ENCODE results near the gene DGKD.

DGKD gene

GRCh38 chr2:233429175-233429897, 75.0 kb downstream of the DGKD start:
- no peak for DNase-seq (ENCODE audit: low read depth in 2 of 2)

GRCh38 chr2:233430081-233430480, 75.8 kb downstream of the DGKD start:
- no peak for DNase-seq (ENCODE audit: low read depth in 2 of 2)

- DNase-seq (ENCODE audit: low read depth in 2 of 2) = no peak
These were observed 76.4 kb downstream of the DGKD start for GRCh38 chr2:233430651-233431050.

- no peak for DNase-seq (ENCODE audit: low read depth in 2 of 2)
These were observed 78.7 kb downstream of the DGKD start for GRCh38 chr2:233433029-233433428.

GRCh38 chr2:233433794-233434193, 79.5 kb downstream of the DGKD start:
- DNase-seq (ENCODE audit: low read depth in 2 of 2) = no peak

- DNase-seq (ENCODE audit: low read depth in 2 of 2) = no peak
These were observed 80.5 kb downstream of the DGKD start for GRCh38 chr2:233434666-233435330.

GRCh38 chr2:233435436-233436190, 81.3 kb downstream of the DGKD start:
- DNase-seq (ENCODE audit: low read depth in 2 of 2) = no peak

GRCh38 chr2:233436191-233436581, 81.9 kb downstream of the DGKD start:
- no peak for DNase-seq (ENCODE audit: low read depth in 2 of 2)

- DNase-seq (ENCODE audit: low read depth in 2 of 2) = no peak
These were observed 82.6 kb downstream of the DGKD start for GRCh38 chr2:233436691-233437438.

- no peak for DNase-seq (ENCODE audit: low read depth in 2 of 2)
These were observed 83.2 kb downstream of the DGKD start for GRCh38 chr2:233437439-233437955.

- no peak for DNase-seq (ENCODE audit: low read depth in 2 of 2)
These were observed 84.4 kb downstream of the DGKD start for GRCh38 chr2:233438573-233439147.

- DNase-seq (ENCODE audit: low read depth in 2 of 2) = no peak
These were observed 84.9 kb downstream of the DGKD start for GRCh38 chr2:233439191-233439590.

- no peak for DNase-seq (ENCODE audit: low read depth in 2 of 2)
These were observed 86.0 kb downstream of the DGKD start for GRCh38 chr2:233440314-233440713.

GRCh38 chr2:233440714-233441113, 86.4 kb downstream of the DGKD start:
- DNase-seq (ENCODE audit: low read depth in 2 of 2) = no peak

GRCh38 chr2:233441161-233442027, 87.1 kb downstream of the DGKD start:
- DNase-seq (ENCODE audit: low read depth in 2 of 2) = no peak

GRCh38 chr2:233442028-233442310, 87.7 kb downstream of the DGKD start:
- no peak for DNase-seq (ENCODE audit: low read depth in 2 of 2)

GRCh38 chr2:233443511-233444183, 89.4 kb downstream of the DGKD start:
- peak; percentile 57 to 75 for DNase-seq (ENCODE audit: low read depth in 2 of 2)

GRCh38 chr2:233444501-233444900, 90.2 kb downstream of the DGKD start:
- no peak for DNase-seq (ENCODE audit: low read depth in 2 of 2)

- no peak for DNase-seq (ENCODE audit: low read depth in 2 of 2)
These were observed 91.0 kb downstream of the DGKD start for GRCh38 chr2:233445152-233445830.

- no peak for DNase-seq (ENCODE audit: low read depth in 2 of 2)
These were observed 91.8 kb downstream of the DGKD start for GRCh38 chr2:233446121-233446520.
